Progenitor cell of endocrine pancreas (in vitro differentiated cells): Measurements from ENCODE around the gene DNAJC5G. TPM values are rescaled to one million over a fixed set of nuclear protein-coding genes. Genes with fewer than 3 reads are reported as not detected.

Experiments used
- DNase-seq: peaks from one replicate; pipeline ENCODE4 v3.0.0; 2021; ENCODE audit warnings: low spot score; ENCODE audit not compliant: unreplicated experiment
- H3K27ac Mint-ChIP-seq: 2 replicates; pipeline ENCODE4 v1.8.0; 2021; ENCODE audit warnings: mild to moderate bottlenecking, moderate library complexity, mixed read lengths
- H3K27me3 Mint-ChIP-seq: 2 replicates; pipeline ENCODE4 v1.8.0; 2021; ENCODE audit warnings: mixed read lengths
- H3K36me3 Mint-ChIP-seq: 2 replicates; pipeline ENCODE4 v1.8.0; 2022; ENCODE audit warnings: mixed read lengths; ENCODE audit not compliant: insufficient read depth
- H3K4me1 Mint-ChIP-seq: 2 replicates; pipeline ENCODE4 v1.8.0; 2021; ENCODE audit warnings: low read depth, mixed read lengths
- H3K4me3 Mint-ChIP-seq: 2 replicates; pipeline ENCODE4 v1.8.0; 2021; ENCODE audit warnings: low read depth, mild to moderate bottlenecking, moderate library complexity, mixed read lengths
- H3K9me3 Mint-ChIP-seq: 2 replicates; pipeline ENCODE4 v1.8.0; 2021; ENCODE audit warnings: low read depth, mixed read lengths
- CTCF ChIP-seq: fragments of 200-600 bp; sonication (generic); IDR thresholded peaks from one replicate; pipeline ENCODE4 v1.5.0; 2021; ENCODE audit warnings: antibody characterized with exemption, mild to moderate bottlenecking; ENCODE audit not compliant: unreplicated experiment
- total RNA-seq: library from RNA; stranded (reverse); gene quantifications from 2 replicates; pipeline ENCODE4 v1.2.1, GENCODE V29; 2021

DNAJC5G gene
- total RNA-seq, 1 donor from 2014 or later: not detected

GRCh38 chr2:27236136-27236535 lies 39.1 kb upstream of the DNAJC5G start:
- Mint-ChIP-seq H3K4me1 (no peaks in the 10 kb centered on the region), H3K36me3 (peaks cover 38% of the 10 kb centered on the region), H3K27ac (no peak overlapping the region), H3K4me3 (no peak overlapping the region), H3K27me3 (no peaks in the 10 kb centered on the region), H3K9me3 (no peaks in the 10 kb centered on the region)
- DNase-seq: no peak
- no peak for TF ChIP-seq CTCF

GRCh38 chr2:27236626-27237025 lies 38.6 kb upstream of the DNAJC5G start:
- Mint-ChIP-seq H3K27ac (no peak overlapping the region), H3K36me3 (peaks cover 36% of the 10 kb centered on the region), H3K4me3 (no peak overlapping the region), H3K27me3 (no peaks in the 10 kb centered on the region), H3K4me1 (no peaks in the 10 kb centered on the region), H3K9me3 (no peaks in the 10 kb centered on the region)
- DNase-seq: no peak
- no peak for TF ChIP-seq CTCF

GRCh38 chr2:27237341-27237945 lies 37.8 kb upstream of the DNAJC5G start:
- TF ChIP-seq CTCF: no peak
- H3K4me1 Mint-ChIP-seq: no peaks in the 10 kb centered on the region
- H3K9me3 Mint-ChIP-seq: no peaks in the 10 kb centered on the region
- peaks cover 32% of the 10 kb centered on the region for H3K36me3 Mint-ChIP-seq
- H3K27me3 Mint-ChIP-seq: no peaks in the 10 kb centered on the region
- no peak overlapping the region for H3K27ac Mint-ChIP-seq
- H3K4me3 Mint-ChIP-seq: no peak overlapping the region
- DNase-seq: no peak

- no peak for DNase-seq
- no peaks in the 10 kb centered on the region for H3K9me3 Mint-ChIP-seq
- H3K36me3 Mint-ChIP-seq: peaks cover 24% of the 10 kb centered on the region
- H3K27me3 Mint-ChIP-seq: no peaks in the 10 kb centered on the region
- no peak overlapping the region for H3K27ac Mint-ChIP-seq
- no peaks in the 10 kb centered on the region for H3K4me1 Mint-ChIP-seq
- H3K4me3 Mint-ChIP-seq: no peak overlapping the region
- no peak for TF ChIP-seq CTCF
Observed at GRCh38 chr2:27238976-27239375, 36.3 kb upstream of the DNAJC5G start.

- Mint-ChIP-seq H3K27ac (no peak overlapping the region), H3K36me3 (peaks cover 19% of the 10 kb centered on the region), H3K27me3 (no peaks in the 10 kb centered on the region), H3K9me3 (no peaks in the 10 kb centered on the region), H3K4me1 (no peaks in the 10 kb centered on the region), H3K4me3 (no peak overlapping the region)
- no peak for DNase-seq
- no peak for TF ChIP-seq CTCF
Observed at GRCh38 chr2:27240406-27240805, 34.8 kb upstream of the DNAJC5G start.
